GM10266 (cell line): ENCODE measurements around the gene MTUS2.

Experiments used
- DNase-seq: peaks from one replicate; pipeline ENCODE4 v3.0.0; 2012; ENCODE audit errors: extremely low spot score
- CTCF ChIP-seq: IDR thresholded peaks from 2 replicates; pipeline ENCODE4 v1.5.1; 2012; ENCODE audit warnings: mild to moderate bottlenecking, low read depth; ENCODE audit not compliant: control insufficient read depth, insufficient read depth; ENCODE audit errors: missing control alignments

MTUS2 gene

GRCh38 chr13:28856287-28856686 lies 36.1 kb downstream of the MTUS2 start:
- no peak for DNase-seq
- TF ChIP-seq CTCF, result no peak

DNA sequence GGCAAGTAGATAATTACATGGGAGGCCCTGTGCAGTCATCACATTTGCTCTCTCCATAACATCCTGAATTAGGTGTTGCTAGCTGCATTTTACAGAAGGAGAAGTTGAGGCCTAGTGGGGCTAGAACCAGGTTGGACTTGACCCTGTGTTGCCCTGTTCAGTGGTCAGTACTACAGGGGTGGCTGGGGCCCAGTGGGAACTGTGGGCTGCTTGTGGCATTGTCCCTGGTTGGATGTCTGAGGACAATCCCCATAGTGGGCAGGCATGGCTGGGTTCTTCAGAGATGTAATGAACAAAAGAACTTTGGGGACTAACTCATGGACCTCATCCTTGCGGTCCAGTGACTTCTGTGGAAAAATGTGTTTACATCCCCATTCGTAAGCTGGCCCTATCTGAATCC lies 38.9 kb downstream of the MTUS2 start:
- DNase-seq, result no peak
- TF ChIP-seq CTCF, result no peak

GRCh38 chr13:28859717-28860116 lies 39.6 kb downstream of the MTUS2 start:
- TF ChIP-seq CTCF, result no peak
- no peak for DNase-seq

DNA sequence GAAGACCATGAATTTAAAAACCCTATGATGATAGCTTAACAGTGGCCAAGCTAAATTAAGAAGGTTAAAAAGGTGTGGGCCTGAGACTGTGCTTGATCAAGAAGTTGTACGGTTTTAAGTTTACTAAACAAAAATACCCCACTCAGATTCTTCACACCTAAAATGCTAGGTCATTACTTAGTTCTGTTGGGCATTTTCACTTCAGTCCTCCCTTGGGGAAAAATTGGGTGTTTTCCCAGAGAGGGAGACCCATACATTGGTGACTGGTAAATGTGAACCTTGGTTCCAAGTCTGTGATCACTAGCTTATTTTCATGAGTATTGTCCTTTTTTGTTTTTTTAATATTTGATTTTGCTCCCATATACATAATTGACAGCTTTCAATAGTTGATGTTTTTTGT lies 44.4 kb downstream of the MTUS2 start:
- DNase-seq, result no peak
- no peak for TF ChIP-seq CTCF

- DNase-seq, result no peak
- no peak for TF ChIP-seq CTCF
These were observed 45.1 kb downstream of the MTUS2 start for GRCh38 chr13:28865149-28865744.

- no peak for DNase-seq
- no peak for TF ChIP-seq CTCF
These were observed 45.8 kb downstream of the MTUS2 start for GRCh38 chr13:28865951-28866350.

- DNase-seq, result no peak
- TF ChIP-seq CTCF, result no peak
These were observed 46.8 kb downstream of the MTUS2 start for GRCh38 chr13:28866932-28867331.
